ENCODE measurements around the gene CYSRT1.
"Not testable (repeated sequence)": the region's sequence is repeated elsewhere in the genome, so short reads cannot be mapped to it uniquely, and the experiment has no call there.

Gene CYSRT1

GRCh38 chr9:137242269-137243203 lies 17.6 kb downstream of the CYSRT1 start:
- Histone ChIP-seq H3K36me3 (ENCODE audit: control insufficient read depth, insufficient read depth, low read length) (peaks cover 27% of the 10 kb centered on the region), H3K4me3 (ENCODE audit: extremely low read depth, insufficient read depth, low read length, poor library complexity, severe bottlenecking) (peak overlapping the region; percentile 93), H3K4me1 (ENCODE audit: control insufficient read depth, insufficient read depth, low read length, poor library complexity, severe bottlenecking) (peaks cover 8% of the 10 kb centered on the region), H3K27ac (ENCODE audit: low read depth, low read length, severe bottlenecking) (no peak overlapping the region), H3K9me3 (ENCODE audit: control insufficient read depth, low read length) (no peaks in the 10 kb centered on the region)
- WGBS, 2 experiments (ENCODE audit: insufficient coverage in 2 of 2): 86 to 87% methylated on average over 34 to 35 of the region's 36 CpGs

- not testable (repeated sequence) for H3K27ac ChIP-seq (ENCODE audit: low read depth, low read length, severe bottlenecking); H3K4me1 ChIP-seq (ENCODE audit: control insufficient read depth, insufficient read depth, low read length, poor library complexity, severe bottlenecking); H3K9me3 ChIP-seq (ENCODE audit: control insufficient read depth, low read length); H3K4me3 ChIP-seq (ENCODE audit: extremely low read depth, insufficient read depth, low read length, poor library complexity, severe bottlenecking)
- WGBS, 2 experiments (ENCODE audit: insufficient coverage in 2 of 2): 95 to 98% methylated on average over 7 to 10 of the region's 18 CpGs
- H3K36me3 ChIP-seq (ENCODE audit: control insufficient read depth, insufficient read depth, low read length): peaks cover 27% of the 10 kb centered on the region
Measured at GRCh38 chr9:137243266-137243625, 18.3 kb downstream of the CYSRT1 start.

- Histone ChIP-seq H3K4me3 (ENCODE audit: extremely low read depth, insufficient read depth, low read length, poor library complexity, severe bottlenecking) (no peak overlapping the region), H3K27ac (ENCODE audit: low read depth, low read length, severe bottlenecking) (no peak overlapping the region), H3K36me3 (ENCODE audit: control insufficient read depth, insufficient read depth, low read length) (peaks cover 27% of the 10 kb centered on the region), H3K4me1 (ENCODE audit: control insufficient read depth, insufficient read depth, low read length, poor library complexity, severe bottlenecking) (peaks cover 8% of the 10 kb centered on the region), H3K9me3 (ENCODE audit: control insufficient read depth, low read length) (no peaks in the 10 kb centered on the region)
- WGBS, 2 experiments (ENCODE audit: insufficient coverage in 2 of 2): 68 to 83% methylated on average over 10 to 13 of the region's 15 CpGs
Measured at GRCh38 chr9:137243626-137244485, 18.9 kb downstream of the CYSRT1 start.

- no peaks in the 10 kb centered on the region for H3K9me3 ChIP-seq (ENCODE audit: control insufficient read depth, low read length)
- no peak overlapping the region for H3K27ac ChIP-seq (ENCODE audit: low read depth, low read length, severe bottlenecking)
- no peak overlapping the region for H3K4me3 ChIP-seq (ENCODE audit: extremely low read depth, insufficient read depth, low read length, poor library complexity, severe bottlenecking)
- WGBS, 2 experiments (ENCODE audit: insufficient coverage in 2 of 2): 76 to 79% methylated on average over 30 to 35 of the region's 36 CpGs
- H3K4me1 ChIP-seq (ENCODE audit: control insufficient read depth, insufficient read depth, low read length, poor library complexity, severe bottlenecking): peaks cover 8% of the 10 kb centered on the region
- peaks cover 27% of the 10 kb centered on the region for H3K36me3 ChIP-seq (ENCODE audit: control insufficient read depth, insufficient read depth, low read length)
Measured at GRCh38 chr9:137244486-137245449, 19.8 kb downstream of the CYSRT1 start.

- H3K27ac ChIP-seq (ENCODE audit: low read depth, low read length, severe bottlenecking): no peak overlapping the region
- peaks cover 8% of the 10 kb centered on the region for H3K4me1 ChIP-seq (ENCODE audit: control insufficient read depth, insufficient read depth, low read length, poor library complexity, severe bottlenecking)
- peaks cover 27% of the 10 kb centered on the region for H3K36me3 ChIP-seq (ENCODE audit: control insufficient read depth, insufficient read depth, low read length)
- H3K9me3 ChIP-seq (ENCODE audit: control insufficient read depth, low read length): no peaks in the 10 kb centered on the region
- WGBS, 2 experiments (ENCODE audit: insufficient coverage in 2 of 2): 92 to 96% methylated on average over 20 to 25 of the region's 25 CpGs
- no peak overlapping the region for H3K4me3 ChIP-seq (ENCODE audit: extremely low read depth, insufficient read depth, low read length, poor library complexity, severe bottlenecking)
Measured at GRCh38 chr9:137245450-137246421, 20.8 kb downstream of the CYSRT1 start.

- peaks cover 18% of the 10 kb centered on the region for H3K36me3 ChIP-seq (ENCODE audit: control insufficient read depth, insufficient read depth, low read length)
- no peaks in the 10 kb centered on the region for H3K9me3 ChIP-seq (ENCODE audit: control insufficient read depth, low read length)
- no peak overlapping the region for H3K4me3 ChIP-seq (ENCODE audit: extremely low read depth, insufficient read depth, low read length, poor library complexity, severe bottlenecking)
- WGBS, 2 experiments (ENCODE audit: insufficient coverage in 2 of 2): 75 to 78% methylated on average over 13 to 19 of the region's 20 CpGs
- no peak overlapping the region for H3K27ac ChIP-seq (ENCODE audit: low read depth, low read length, severe bottlenecking)
- peaks cover 10% of the 10 kb centered on the region for H3K4me1 ChIP-seq (ENCODE audit: control insufficient read depth, insufficient read depth, low read length, poor library complexity, severe bottlenecking)
Measured at GRCh38 chr9:137247135-137247915, 22.4 kb downstream of the CYSRT1 start.

- H3K36me3 ChIP-seq (ENCODE audit: control insufficient read depth, insufficient read depth, low read length): peaks cover 13% of the 10 kb centered on the region
- 85 to 86% methylated on average over 2 of the region's 6 CpGs for WGBS, 2 experiments (ENCODE audit: insufficient coverage in 2 of 2)
Measured at GRCh38 chr9:137247916-137248175, 22.9 kb downstream of the CYSRT1 start.

GRCh38 chr9:137250329-137251193 lies 25.6 kb downstream of the CYSRT1 start:
- H3K36me3 ChIP-seq (ENCODE audit: control insufficient read depth, insufficient read depth, low read length): no peaks in the 10 kb centered on the region
- no peaks in the 10 kb centered on the region for H3K9me3 ChIP-seq (ENCODE audit: control insufficient read depth, low read length)
- H3K4me1 ChIP-seq (ENCODE audit: control insufficient read depth, insufficient read depth, low read length, poor library complexity, severe bottlenecking): peaks cover 10% of the 10 kb centered on the region
- no peak overlapping the region for H3K27ac ChIP-seq (ENCODE audit: low read depth, low read length, severe bottlenecking)
- H3K4me3 ChIP-seq (ENCODE audit: extremely low read depth, insufficient read depth, low read length, poor library complexity, severe bottlenecking): no peak overlapping the region
- 86 to 88% methylated on average over 12 to 16 of the region's 18 CpGs for WGBS, 2 experiments (ENCODE audit: insufficient coverage in 2 of 2)

More at GRCh38 chr9:137247916-137248175, 22.9 kb downstream of the CYSRT1 start:
- Histone ChIP-seq H3K4me3 (ENCODE audit: extremely low read depth, insufficient read depth, low read length, poor library complexity, severe bottlenecking) (no peak overlapping the region), H3K27ac (ENCODE audit: low read depth, low read length, severe bottlenecking) (no peak overlapping the region), H3K9me3 (ENCODE audit: control insufficient read depth, low read length) (no peaks in the 10 kb centered on the region), H3K4me1 (ENCODE audit: control insufficient read depth, insufficient read depth, low read length, poor library complexity, severe bottlenecking) (peaks cover 5% of the 10 kb centered on the region)
